ENCODE measurements around the gene CRIP1.

DNA sequence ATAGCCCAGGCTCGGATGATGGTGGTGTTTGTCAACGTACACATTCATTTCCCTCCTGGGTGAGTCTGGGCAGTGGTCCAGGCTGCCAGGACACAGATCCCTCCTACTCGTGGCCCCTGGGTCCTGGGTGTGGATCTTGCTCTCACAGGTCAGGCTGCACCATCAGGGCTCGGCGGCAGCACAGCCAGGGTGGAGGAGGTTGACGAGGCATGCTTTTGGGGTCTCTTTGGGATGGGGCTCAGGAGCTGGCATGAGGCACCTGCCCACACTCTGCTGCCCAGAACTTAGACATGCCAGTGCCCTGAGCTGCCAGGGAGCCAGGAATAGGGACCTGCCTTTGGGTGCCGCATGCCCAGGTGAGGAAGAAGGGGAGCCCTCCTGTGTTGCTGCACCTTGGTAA, 49.4 kb downstream of the CRIP1 start:
- TF ChIP-seq, protein P1, sequence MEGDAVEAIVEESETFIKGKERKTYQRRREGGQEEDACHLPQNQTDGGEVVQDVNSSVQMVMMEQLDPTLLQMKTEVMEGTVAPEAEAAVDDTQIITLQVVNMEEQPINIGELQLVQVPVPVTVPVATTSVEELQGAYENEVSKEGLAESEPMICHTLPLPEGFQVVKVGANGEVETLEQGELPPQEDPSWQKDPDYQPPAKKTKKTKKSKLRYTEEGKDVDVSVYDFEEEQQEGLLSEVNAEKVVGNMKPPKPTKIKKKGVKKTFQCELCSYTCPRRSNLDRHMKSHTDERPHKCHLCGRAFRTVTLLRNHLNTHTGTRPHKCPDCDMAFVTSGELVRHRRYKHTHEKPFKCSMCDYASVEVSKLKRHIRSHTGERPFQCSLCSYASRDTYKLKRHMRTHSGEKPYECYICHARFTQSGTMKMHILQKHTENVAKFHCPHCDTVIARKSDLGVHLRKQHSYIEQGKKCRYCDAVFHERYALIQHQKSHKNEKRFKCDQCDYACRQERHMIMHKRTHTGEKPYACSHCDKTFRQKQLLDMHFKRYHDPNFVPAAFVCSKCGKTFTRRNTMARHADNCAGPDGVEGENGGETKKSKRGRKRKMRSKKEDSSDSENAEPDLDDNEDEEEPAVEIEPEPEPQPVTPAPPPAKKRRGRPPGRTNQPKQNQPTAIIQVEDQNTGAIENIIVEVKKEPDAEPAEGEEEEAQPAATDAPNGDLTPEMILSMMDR (IDR thresholded peaks at IDR 0.05): no peak
- no peak for TF ChIP-seq POLR2A (IDR thresholded peaks at IDR 0.05)

Data from esophagus squamous epithelium (tissue), 4 donors.